ENCODE data around the gene FAM186B.

The FAM186B gene

GRCh38 chr12:49557187-49557916 is 48.1 kb downstream of the FAM186B start:
- no peak overlapping the region for H3K27ac ChIP-seq
- DNase-seq (ENCODE audit: low read depth, low spot score): no peak

- no peak for DNase-seq (ENCODE audit: low read depth, low spot score)
- no peak overlapping the region for H3K27ac ChIP-seq
These were observed 48.9 kb downstream of the FAM186B start for GRCh38 chr12:49556391-49557186.

- H3K27ac ChIP-seq: no peak overlapping the region
- DNase-seq (ENCODE audit: low read depth, low spot score): no peak
These were observed 49.6 kb downstream of the FAM186B start for GRCh38 chr12:49555631-49556390.

GRCh38 chr12:49554266-49554665 is 51.2 kb downstream of the FAM186B start:
- H3K27ac ChIP-seq: no peak overlapping the region
- DNase-seq (ENCODE audit: low read depth, low spot score): no peak

GRCh38 chr12:49553512-49554088 is 51.8 kb downstream of the FAM186B start:
- DNase-seq (ENCODE audit: low read depth, low spot score): no peak
- H3K27ac ChIP-seq: no peak overlapping the region

GRCh38 chr12:49552899-49553298 is 52.5 kb downstream of the FAM186B start:
- H3K27ac ChIP-seq: no peak overlapping the region
- DNase-seq (ENCODE audit: low read depth, low spot score): no peak

GRCh38 chr12:49552425-49552824 is 53.0 kb downstream of the FAM186B start:
- DNase-seq (ENCODE audit: low read depth, low spot score): no peak
- H3K27ac ChIP-seq: no peak overlapping the region

- DNase-seq (ENCODE audit: low read depth, low spot score): no peak
- H3K27ac ChIP-seq: no peak overlapping the region
These were observed 53.4 kb downstream of the FAM186B start for GRCh38 chr12:49552014-49552413.

GRCh38 chr12:49550693-49551252 is 54.7 kb downstream of the FAM186B start:
- no peak overlapping the region for H3K27ac ChIP-seq
- DNase-seq (ENCODE audit: low read depth, low spot score): no peak

- no peak for DNase-seq (ENCODE audit: low read depth, low spot score)
- no peak overlapping the region for H3K27ac ChIP-seq
These were observed 55.4 kb downstream of the FAM186B start for GRCh38 chr12:49549735-49550692.

GRCh38 chr12:49548822-49549648 is 56.4 kb downstream of the FAM186B start:
- no peak for DNase-seq (ENCODE audit: low read depth, low spot score)
- no peak overlapping the region for H3K27ac ChIP-seq

GRCh38 chr12:49548481-49548821 is 57.0 kb downstream of the FAM186B start:
- DNase-seq (ENCODE audit: low read depth, low spot score): no peak
- no peak overlapping the region for H3K27ac ChIP-seq

GRCh38 chr12:49547090-49547690 is 58.2 kb downstream of the FAM186B start:
- no peak for DNase-seq (ENCODE audit: low read depth, low spot score)
- no peak overlapping the region for H3K27ac ChIP-seq

- DNase-seq (ENCODE audit: low read depth, low spot score): no peak
These were observed 59.0 kb downstream of the FAM186B start for GRCh38 chr12:49546481-49546880.

GRCh38 chr12:49545815-49546214 is 59.6 kb downstream of the FAM186B start:
- no peak for DNase-seq (ENCODE audit: low read depth, low spot score)

More at GRCh38 chr12:49546481-49546880, 59.0 kb downstream of the FAM186B start:
- H3K27ac ChIP-seq: no peak overlapping the region

GRCh38 chr12:49543914-49544815 is 61.3 kb downstream of the FAM186B start:
- no peak overlapping the region for H3K27ac ChIP-seq

More at GRCh38 chr12:49545815-49546214, 59.6 kb downstream of the FAM186B start:
- H3K27ac ChIP-seq: no peak overlapping the region

More at GRCh38 chr12:49543914-49544815, 61.3 kb downstream of the FAM186B start:
- DNase-seq (ENCODE audit: low read depth, low spot score): no peak
